GM18907 (cell line): ENCODE data around the gene POP7.
"Not testable (repeated sequence)": the region's sequence is repeated elsewhere in the genome, so short reads cannot be mapped to it uniquely, and the experiment has no call there.

ENCODE experiments used
- ATAC-seq: cut with Tn5 transposase; IDR thresholded peaks from one replicate; pipeline ENCODE4 v1.9.1; 2021; ENCODE audit warnings: mild to moderate bottlenecking, moderate library complexity; ENCODE audit not compliant: unreplicated experiment

Gene POP7

GRCh38 chr7:100721505-100721812 is 15.5 kb downstream of the POP7 start:
- ATAC-seq = no peak

- no peak for ATAC-seq
Observed at GRCh38 chr7:100722480-100723212, 16.7 kb downstream of the POP7 start.

- no peak for ATAC-seq
Observed at GRCh38 chr7:100723732-100724275, 17.9 kb downstream of the POP7 start.

GRCh38 chr7:100724364-100724763 is 18.4 kb downstream of the POP7 start:
- not testable (repeated sequence) for ATAC-seq

GRCh38 chr7:100726996-100727761 is 21.3 kb downstream of the POP7 start:
- no peak for ATAC-seq

GRCh38 chr7:100728196-100728595 is 22.3 kb downstream of the POP7 start:
- ATAC-seq = no peak

- ATAC-seq = no peak
Observed at GRCh38 chr7:100730136-100730800, 24.3 kb downstream of the POP7 start.

- ATAC-seq = no peak
Observed at GRCh38 chr7:100731937-100732636, 26.2 kb downstream of the POP7 start.

GRCh38 chr7:100735730-100736129 is 29.8 kb downstream of the POP7 start:
- ATAC-seq = no peak

- ATAC-seq = no peak
Observed at GRCh38 chr7:100736671-100737070, 30.8 kb downstream of the POP7 start.

- no peak for ATAC-seq
Observed at GRCh38 chr7:100739934-100740333, 34.0 kb downstream of the POP7 start.

GRCh38 chr7:100744605-100745004 is 38.7 kb downstream of the POP7 start:
- ATAC-seq = no peak

GRCh38 chr7:100745184-100745583 is 39.3 kb downstream of the POP7 start:
- no peak for ATAC-seq

- no peak for ATAC-seq
Observed at GRCh38 chr7:100752994-100753393, 47.1 kb downstream of the POP7 start.

GRCh38 chr7:100753750-100754149 is 47.8 kb downstream of the POP7 start:
- no peak for ATAC-seq
